HG02840 (cell line): ENCODE results near the gene PROB1.

ENCODE experiments used
- ATAC-seq: cut with Tn5 transposase; IDR thresholded peaks from one replicate; pipeline ENCODE4 v1.9.1; 2021; ENCODE audit warnings: mild to moderate bottlenecking, moderate library complexity, moderate number of reproducible peaks; ENCODE audit not compliant: unreplicated experiment, low FRiP score

PROB1 gene

GRCh38 chr5:139341689-139342422 is 53.0 kb downstream of the PROB1 start, which contains the start of gene PAIP2:
PAIP2 (plus strand) TSS chr5:139341854; CDS start chr5:139363785, 21,931 bp downstream.
- ATAC-seq = peak; percentile 93

- ATAC-seq = no peak
Measured at GRCh38 chr5:139341187-139341688, 53.7 kb downstream of the PROB1 start.
